ENCODE measurements around the gene PRKG1.

GRCh38 chr10:51300617-51301304 is 226.5 kb downstream of the PRKG1 start:
- no peak for TF ChIP-seq CTCF (conservative IDR thresholded peaks at IDR 0.05 in 1 of 2, IDR thresholded peaks at IDR 0.05 in 1 of 2; ENCODE audit: low read depth in 1 of 2, low read length in 2 of 2)
- no peak for TF ChIP-seq EZH2 (IDR thresholded peaks at IDR 0.05; ENCODE audit: low read length, missing control alignments)
